K562 (cell line): Measurements from ENCODE around the gene VWA3A. TPM values are rescaled to one million over a fixed set of nuclear protein-coding genes. Genes with fewer than 3 reads are reported as not detected.

Source experiments
- ATAC-seq: fragments of 200-7000 bp; cut with Tn5 transposase; 3 replicates; pipeline ENCODE4 v1.9.1; 2020; ENCODE audit warnings: moderate library complexity
- BruUV-seq: library from RNA; stranded (reverse); fragments of 400-500 nt; replicated peaks from 2 replicates; lab custom pipeline; 2021; lab: Mats Ljungman, UMichigan
- CTCF ChIA-PET: fragments of 300-600 bp; formaldehyde crosslinking; extraction: SDS; loops from one replicate; lab custom pipeline; 2021; ENCODE audit warnings: low intra/inter-chr PET ratio; lab: Yijun Ruan, JAX
- POLR2A ChIA-PET: fragments of 300-600, 350-650 bp; sonication (Branson Sonifier 250); formaldehyde crosslinking; extraction: SDS; loops from one replicate; lab custom pipeline; 2021; ENCODE audit warnings: antibody characterized with exemption, inconsistent platforms; lab: Yijun Ruan, JAX
- DNase-seq, 4 experiments: peaks; one replicate each; pipeline versions ENCODE4 v3.0.0 to v3.0.0-alpha.2; 2011 to 2018; ENCODE audit warnings: low spot score in 3 of 4, mixed read lengths in 3 of 4; ENCODE audit errors: extremely low read depth in 1 of 4
- FAIRE-seq: peaks from 2 replicates; lab custom pipeline; 2011; peaks lifted over from hg19 to GRCh38; lab: Jason Lieb, UNC
- H2AFZ ChIP-seq: 2 replicates; pipeline ENCODE4 v1.6.0; 2011; ENCODE audit warnings: low read depth, low read length, control low read depth, inconsistent platforms
- H3K27ac ChIP-seq: fragments of 200-600 bp; 3 replicates; pipeline ENCODE4 v1.8.0; 2011; ENCODE audit warnings: low read depth, mild to moderate bottlenecking, control low read depth, inconsistent platforms, low read length, moderate library complexity, mixed read lengths; ENCODE audit errors: extremely low read depth
- H3K27me3 ChIP-seq, 2 experiments: fragments of 300-600 bp in 1 of 2; 2 replicates in 1 of 2; 3 replicates in 1 of 2; pipeline versions ENCODE4 v1.6.0 to v1.8.0; 2011; ENCODE audit warnings: inconsistent platforms in 2 of 2, low read length in 2 of 2, mild to moderate bottlenecking in 1 of 2, mixed read lengths in 1 of 2, moderate library complexity in 1 of 2; ENCODE audit not compliant: control insufficient read depth in 2 of 2, insufficient read depth in 2 of 2
- H3K36me3 ChIP-seq: fragments of 300-600 bp; 3 replicates; pipeline ENCODE4 v1.8.0; 2011; ENCODE audit warnings: mild to moderate bottlenecking, low read length, inconsistent platforms; ENCODE audit not compliant: control insufficient read depth, insufficient read depth
- H3K4me1 ChIP-seq, 2 experiments: fragments of 200-600 bp in 1 of 2; replicated peaks in 1 of 2; 2 replicates in 1 of 2; 3 replicates in 1 of 2; pipeline versions ENCODE4 v1.5.1 to v1.8.0; 2011; ENCODE audit warnings: inconsistent platforms in 2 of 2, low read length in 2 of 2, mild to moderate bottlenecking in 1 of 2, mixed read lengths in 1 of 2, moderate library complexity in 1 of 2; ENCODE audit not compliant: control insufficient read depth in 2 of 2, insufficient read depth in 2 of 2
- H3K4me2 ChIP-seq: 2 replicates; pipeline ENCODE4 v1.6.1; 2011; ENCODE audit warnings: low read length, control low read depth, inconsistent platforms, mixed read lengths; ENCODE audit not compliant: insufficient read depth
- H3K4me3 ChIP-seq: fragments of 200-600 bp; sonication (generic), shearing (Covaris generic); 2 replicates; pipeline ENCODE4 v1.5.1; 2016; ENCODE audit warnings: control low read depth, inconsistent platforms
- H3K79me2 ChIP-seq: fragments of 200-600 bp; 3 replicates; pipeline ENCODE4 v1.8.0; 2011; ENCODE audit warnings: low read length, inconsistent platforms; ENCODE audit not compliant: control insufficient read depth, insufficient read depth
- H3K9ac ChIP-seq, 2 experiments: 2 replicates each; pipeline versions ENCODE4 v1.6.0 to v1.6.1; 2011; ENCODE audit warnings: low read depth in 2 of 2, low read length in 2 of 2, control low read depth in 1 of 2, inconsistent platforms in 1 of 2, mild to moderate bottlenecking in 1 of 2, mixed read lengths in 1 of 2; ENCODE audit not compliant: insufficient read depth in 1 of 2
- H3K9me1 ChIP-seq: one replicate; pipeline ENCODE4 v1.6.0; 2011; ENCODE audit warnings: inconsistent platforms, mild to moderate bottlenecking, low read length, moderate library complexity; ENCODE audit not compliant: control insufficient read depth, insufficient read depth
- H3K9me3 ChIP-seq: replicated peaks from 2 replicates; pipeline ENCODE4 v1.5.1; 2011; ENCODE audit warnings: low read depth, low read length, inconsistent platforms; ENCODE audit not compliant: control insufficient read depth, insufficient read depth
- H4K20me1 ChIP-seq: replicated peaks from 2 replicates; pipeline ENCODE4 v1.6.1; 2011; ENCODE audit warnings: low read length, inconsistent platforms, mixed read lengths; ENCODE audit not compliant: control insufficient read depth, insufficient read depth
- ELF4 ChIP-seq: fragments of 450-650 bp; formaldehyde crosslinking; IDR thresholded peaks from 2 replicates; pipeline ENCODE4 v1.4.0; 2022; ENCODE audit warnings: missing genetic modification characterization
- HMG20B ChIP-seq: fragments of 250-450 bp; sonication (Bioruptor Pico); IDR thresholded peaks from 2 replicates; pipeline ENCODE4 v1.5.0; 2021; ENCODE audit warnings: mild to moderate bottlenecking
- MBD2 ChIP-seq: sonication (generic); IDR thresholded peaks from 2 replicates; pipeline ENCODE4 v1.6.1; 2016; ENCODE audit warnings: low read depth, borderline replicate concordance
- PCBP2 ChIP-seq: fragments of 200-400 bp; formaldehyde crosslinking; IDR thresholded peaks from 2 replicates; pipeline ENCODE4 v1.6.1; 2018; ENCODE audit warnings: low read length, low read depth, mild to moderate bottlenecking, moderate library complexity; ENCODE audit not compliant: poor library complexity, severe bottlenecking
- PHTF2 ChIP-seq: fragments of 250-450 bp; sonication (Bioruptor Pico); IDR thresholded peaks from 2 replicates; pipeline ENCODE4 v1.5.0; 2021; ENCODE audit warnings: mild to moderate bottlenecking
- RUNX1 ChIP-seq: sonication (generic); IDR thresholded peaks from 2 replicates; pipeline ENCODE4 v1.6.1; 2016; ENCODE audit warnings: antibody characterized with exemption, low read depth
- ZNF41 ChIP-seq: fragments of 250-450 bp; sonication (Bioruptor Pico); conservative IDR thresholded peaks from 2 replicates; pipeline ENCODE4 v1.4.0; 2020; ENCODE audit warnings: mild to moderate bottlenecking
- WGBS: fragments of 100-300 bp; shearing (Covaris generic); methylation state at CpG from one replicate; pipeline ENCODE4 v1.1.6; 2016; ENCODE audit warnings: low coverage, mixed read lengths; ENCODE audit not compliant: insufficient coverage; ENCODE audit errors: missing lambda C conversion rate; 5-methylcytosine and 5-hydroxymethylcytosine counted together
- in situ Hi-C: fragments of 300-500 bp; cut with MboI; formaldehyde crosslinking; loops from 4 replicates; pipeline ENCODE4 v1.15.0; 2018; ENCODE audit warnings: inconsistent platforms, mixed read lengths
- intact Hi-C: fragments of 100-400 bp; cut with micrococcal nuclease; formaldehyde crosslinking; loops from 2 replicates; pipeline ENCODE4 v1.14.2; 2022
- polyA plus RNA-seq, 8 experiments: library from polyadenylated mRNA; depleted of rRNA in 4 of 8; stranded (reverse) in 5 of 8; unstranded in 3 of 8; fragments of >200 nt; fragmentation: Nextera tagmentation in 2 of 8; fragmentation: Illumina TruSeq in 1 of 8; extraction: Ambion mirVana in 2 of 8; extraction: Trizol in 1 of 8; gene quantifications; 2 replicates each; pipeline versions ENCODE4 v1.2.1 to v1.2.3, GENCODE V29; 2011 to 2014; ENCODE audit warnings: inconsistent platforms in 1 of 8, missing spikeins in 1 of 8
- total RNA-seq, 7 experiments: library from RNA; depleted of rRNA in 6 of 7; stranded (reverse); fragments of >200 nt in 6 of 7; fragmentation: Illumina TruSeq in 2 of 7; extraction: Trizol in 2 of 7; gene quantifications; 2 replicates each; pipeline versions ENCODE4 v1.2.1 to v1.2.3, GENCODE V29; 2011 to 2021; ENCODE audit warnings: low replicate concordance in 1 of 7
- TF ChIP-seq, protein P1 (sequence below): fragments of 150-350 bp; conservative IDR thresholded peaks from 2 replicates; pipeline ENCODE4 v1.6.1; 2014; ENCODE audit warnings: low read length
- TF ChIP-seq, protein P2 (sequence below): fragments of 250-450 bp; sonication (Bioruptor Pico); IDR thresholded peaks from 2 replicates; pipeline ENCODE4 v1.4.0; 2020; ENCODE audit warnings: mild to moderate bottlenecking
- TF ChIP-seq, protein P3 (sequence below), 2 experiments: fragments of 150-350 bp in 1 of 2; IDR thresholded peaks; 2 replicates each; pipeline ENCODE4 v1.6.1; 2012 to 2016; ENCODE audit warnings: low read depth in 2 of 2, low read length in 2 of 2, mild to moderate bottlenecking in 1 of 2, moderate library complexity in 1 of 2

Gene VWA3A
- total and polyA plus RNA-seq, 9 of the 15 experiments (the other 6 are each of a cell fraction or from before 2014, with no cell fraction given): not detected

DNA sequence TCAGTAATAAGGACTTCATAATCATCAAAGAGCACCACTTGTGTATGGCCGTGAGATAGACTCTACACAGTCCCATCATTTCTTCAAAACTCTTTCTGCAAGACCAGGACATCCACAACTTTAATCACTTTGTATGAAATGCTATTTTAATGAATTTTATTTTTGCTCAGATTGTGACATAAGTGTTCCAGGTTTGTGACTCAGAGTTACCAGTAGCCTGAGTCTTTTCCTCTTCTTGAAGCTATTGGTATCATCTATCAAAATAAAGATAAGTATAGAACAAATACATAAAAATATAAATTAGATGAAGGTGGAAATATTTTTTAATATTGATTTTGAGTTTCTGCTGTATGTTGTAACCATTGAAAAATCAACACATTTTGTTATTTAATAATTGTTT lies 16.6 kb upstream of the VWA3A start:
- Histone ChIP-seq H3K27ac (no peak overlapping the region), H3K4me3 (no peak overlapping the region)
- no TSS peak for BruUV-seq

More for the DNA sequence above, 16.6 kb upstream of the VWA3A start:
- Histone ChIP-seq H3K9me3 (no peaks in the 10 kb centered on the region), H3K9me1 (no peaks in the 10 kb centered on the region), H3K79me2 (no peaks in the 10 kb centered on the region)
- TF ChIP-seq MBD2 (no peak), ELF4 (CRISPR knock-in tag) (no peak), HMG20B (no peak), PHTF2 (CRISPR knock-in tag) (no peak), PCBP2 (no peak), ZNF41 (no peak), RUNX1 (no peak)
- TF ChIP-seq, protein P1, sequence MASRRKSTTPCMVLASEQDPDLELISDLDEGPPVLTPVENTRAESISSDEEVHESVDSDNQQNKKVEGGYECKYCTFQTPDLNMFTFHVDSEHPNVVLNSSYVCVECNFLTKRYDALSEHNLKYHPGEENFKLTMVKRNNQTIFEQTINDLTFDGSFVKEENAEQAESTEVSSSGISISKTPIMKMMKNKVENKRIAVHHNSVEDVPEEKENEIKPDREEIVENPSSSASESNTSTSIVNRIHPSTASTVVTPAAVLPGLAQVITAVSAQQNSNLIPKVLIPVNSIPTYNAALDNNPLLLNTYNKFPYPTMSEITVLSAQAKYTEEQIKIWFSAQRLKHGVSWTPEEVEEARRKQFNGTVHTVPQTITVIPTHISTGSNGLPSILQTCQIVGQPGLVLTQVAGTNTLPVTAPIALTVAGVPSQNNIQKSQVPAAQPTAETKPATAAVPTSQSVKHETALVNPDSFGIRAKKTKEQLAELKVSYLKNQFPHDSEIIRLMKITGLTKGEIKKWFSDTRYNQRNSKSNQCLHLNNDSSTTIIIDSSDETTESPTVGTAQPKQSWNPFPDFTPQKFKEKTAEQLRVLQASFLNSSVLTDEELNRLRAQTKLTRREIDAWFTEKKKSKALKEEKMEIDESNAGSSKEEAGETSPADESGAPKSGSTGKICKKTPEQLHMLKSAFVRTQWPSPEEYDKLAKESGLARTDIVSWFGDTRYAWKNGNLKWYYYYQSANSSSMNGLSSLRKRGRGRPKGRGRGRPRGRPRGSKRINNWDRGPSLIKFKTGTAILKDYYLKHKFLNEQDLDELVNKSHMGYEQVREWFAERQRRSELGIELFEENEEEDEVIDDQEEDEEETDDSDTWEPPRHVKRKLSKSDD: no peak
- TF ChIP-seq, protein P2, sequence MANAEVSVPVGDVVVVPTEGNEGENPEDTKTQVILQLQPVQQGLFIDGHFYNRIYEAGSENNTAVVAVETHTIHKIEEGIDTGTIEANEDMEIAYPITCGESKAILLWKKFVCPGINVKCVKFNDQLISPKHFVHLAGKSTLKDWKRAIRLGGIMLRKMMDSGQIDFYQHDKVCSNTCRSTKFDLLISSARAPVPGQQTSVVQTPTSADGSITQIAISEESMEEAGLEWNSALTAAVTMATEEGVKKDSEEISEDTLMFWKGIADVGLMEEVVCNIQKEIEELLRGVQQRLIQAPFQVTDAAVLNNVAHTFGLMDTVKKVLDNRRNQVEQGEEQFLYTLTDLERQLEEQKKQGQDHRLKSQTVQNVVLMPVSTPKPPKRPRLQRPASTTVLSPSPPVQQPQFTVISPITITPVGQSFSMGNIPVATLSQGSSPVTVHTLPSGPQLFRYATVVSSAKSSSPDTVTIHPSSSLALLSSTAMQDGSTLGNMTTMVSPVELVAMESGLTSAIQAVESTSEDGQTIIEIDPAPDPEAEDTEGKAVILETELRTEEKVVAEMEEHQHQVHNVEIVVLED (CRISPR knock-in tag): no peak
- TF ChIP-seq, protein P3, sequence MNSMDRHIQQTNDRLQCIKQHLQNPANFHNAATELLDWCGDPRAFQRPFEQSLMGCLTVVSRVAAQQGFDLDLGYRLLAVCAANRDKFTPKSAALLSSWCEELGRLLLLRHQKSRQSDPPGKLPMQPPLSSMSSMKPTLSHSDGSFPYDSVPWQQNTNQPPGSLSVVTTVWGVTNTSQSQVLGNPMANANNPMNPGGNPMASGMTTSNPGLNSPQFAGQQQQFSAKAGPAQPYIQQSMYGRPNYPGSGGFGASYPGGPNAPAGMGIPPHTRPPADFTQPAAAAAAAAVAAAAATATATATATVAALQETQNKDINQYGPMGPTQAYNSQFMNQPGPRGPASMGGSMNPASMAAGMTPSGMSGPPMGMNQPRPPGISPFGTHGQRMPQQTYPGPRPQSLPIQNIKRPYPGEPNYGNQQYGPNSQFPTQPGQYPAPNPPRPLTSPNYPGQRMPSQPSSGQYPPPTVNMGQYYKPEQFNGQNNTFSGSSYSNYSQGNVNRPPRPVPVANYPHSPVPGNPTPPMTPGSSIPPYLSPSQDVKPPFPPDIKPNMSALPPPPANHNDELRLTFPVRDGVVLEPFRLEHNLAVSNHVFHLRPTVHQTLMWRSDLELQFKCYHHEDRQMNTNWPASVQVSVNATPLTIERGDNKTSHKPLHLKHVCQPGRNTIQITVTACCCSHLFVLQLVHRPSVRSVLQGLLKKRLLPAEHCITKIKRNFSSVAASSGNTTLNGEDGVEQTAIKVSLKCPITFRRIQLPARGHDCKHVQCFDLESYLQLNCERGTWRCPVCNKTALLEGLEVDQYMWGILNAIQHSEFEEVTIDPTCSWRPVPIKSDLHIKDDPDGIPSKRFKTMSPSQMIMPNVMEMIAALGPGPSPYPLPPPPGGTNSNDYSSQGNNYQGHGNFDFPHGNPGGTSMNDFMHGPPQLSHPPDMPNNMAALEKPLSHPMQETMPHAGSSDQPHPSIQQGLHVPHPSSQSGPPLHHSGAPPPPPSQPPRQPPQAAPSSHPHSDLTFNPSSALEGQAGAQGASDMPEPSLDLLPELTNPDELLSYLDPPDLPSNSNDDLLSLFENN (IDR thresholded peaks at IDR 0.05; ENCODE audit: low read depth in 2 of 2, low read length in 2 of 2): no peak
- TF ChIP-seq, all 486 proteins: peak for 0
- Histone ChIP-seq H4K20me1 (no peaks in the 10 kb centered on the region), H3K9ac (no peak overlapping the region), H3K36me3 (no peaks in the 10 kb centered on the region), H3K4me1 (no peaks in the 10 kb centered on the region), H2AFZ (no peak overlapping the region), H3K27me3 (no peaks in the 10 kb centered on the region), H3K4me2 (no peak overlapping the region)
- in situ Hi-C loops: no loop called here
- ChIA-PET POLR2A (no interaction called here), CTCF (no interaction called here)
- 35% methylated on average over 1 of the region's 1 CpG for WGBS
- DNase-seq: no peak
- intact Hi-C loops: loop anchor here (2.0 to 5.0 kb wide), 2 partner anchors 21 to 123 kb away; partner anchors contain the start of gene UQCRC2
- ATAC-seq: no peak
- FAIRE-seq: no peak
